ENCODE data around the gene KIF1B.

- TF ChIP-seq SIN3A (IDR thresholded peaks at IDR 0.05; ENCODE audit: borderline replicate concordance, insufficient read depth, low read depth, low read length) (no peak), CTCF (IDR thresholded peaks at IDR 0.05) (no peak), TCF7L2 (IDR thresholded peaks at IDR 0.05; ENCODE audit: low read depth, low read length) (no peak)
These were observed 173.8 kb downstream of the KIF1B start for GRCh38 chr1:10384219-10384618.

All from Panc1 (cell line).